ENCODE results near the gene SOX1. TPM values are rescaled to one million over a fixed set of nuclear protein-coding genes. Genes with fewer than 3 reads are reported as not detected.

The SOX1 gene
- total and polyA plus RNA-seq, 4 donors = 0.09 TPM; not detected in 3

DNA sequence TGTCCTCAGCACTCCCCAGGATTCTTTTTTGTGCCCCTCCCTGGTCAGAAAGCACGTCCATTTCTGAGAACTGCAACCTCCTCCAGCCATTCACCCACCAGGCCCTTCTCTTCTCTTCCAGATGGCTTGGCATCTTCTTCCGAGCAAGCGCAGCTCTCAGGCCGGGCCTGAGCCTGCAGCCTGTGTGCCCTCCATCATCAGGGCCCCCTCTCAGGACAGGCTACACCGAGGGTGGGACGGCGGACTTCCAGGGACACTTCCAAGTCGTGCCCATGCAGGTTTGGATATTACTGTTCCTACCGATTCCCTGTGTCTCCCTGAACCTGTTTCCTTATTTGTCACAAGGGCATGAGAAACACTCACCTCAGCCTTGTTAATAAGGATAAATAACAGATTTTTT, 28.4 kb downstream of the SOX1 start:
- Histone ChIP-seq H3K27me3 (ENCODE audit: control insufficient read depth in 3 of 3, insufficient read depth in 3 of 3, low read length in 2 of 3) (peaks cover 0 to 78% (median 47%) of the 10 kb centered on the region in 3 donors), H3K9ac (ENCODE audit: insufficient read depth in 1 of 2, low read length in 2 of 2) (no peak overlapping the region), H3K27ac (ENCODE audit: low read depth in 1 of 2, low read length in 1 of 2) (no peak overlapping the region), H3K36me3 (ENCODE audit: control insufficient read depth in 4 of 4, insufficient read depth in 4 of 4, low read length in 4 of 4) (no peaks in the 10 kb centered on the region), H3K4me3 (no peak overlapping the region), H3K9me3 (ENCODE audit: control insufficient read depth in 4 of 4, insufficient read depth in 3 of 4, low read length in 3 of 4) (no peaks in the 10 kb centered on the region), H3K4me1 (ENCODE audit: control insufficient read depth in 5 of 5, insufficient read depth in 5 of 5, low read length in 5 of 5) (no peaks in the 10 kb centered on the region)
- ATAC-seq (ENCODE audit: insufficient read depth, low FRiP score) = no peak
- DNase-seq = no peak
- 86 to 87% methylated on average over 9 of the region's 9 CpGs for WGBS, 2 donors
- TF ChIP-seq CTCF (IDR thresholded peaks at IDR 0.05; ENCODE audit: control extremely low read depth, extremely low read depth) = no peak

- Histone ChIP-seq H3K27me3 (ENCODE audit: control insufficient read depth in 3 of 3, insufficient read depth in 3 of 3, low read length in 2 of 3) (peaks cover 5 to 85% (median 59%) of the 10 kb centered on the region in 3 donors), H3K4me1 (ENCODE audit: control insufficient read depth in 5 of 5, insufficient read depth in 5 of 5, low read length in 5 of 5) (no peaks in the 10 kb centered on the region), H3K36me3 (ENCODE audit: control insufficient read depth in 4 of 4, insufficient read depth in 4 of 4, low read length in 4 of 4) (no peaks in the 10 kb centered on the region), H3K9ac (ENCODE audit: insufficient read depth in 1 of 2, low read length in 2 of 2) (no peak overlapping the region), H3K27ac (ENCODE audit: low read depth in 1 of 2, low read length in 1 of 2) (no peak overlapping the region), H3K9me3 (ENCODE audit: control insufficient read depth in 4 of 4, insufficient read depth in 3 of 4, low read length in 3 of 4) (no peaks in the 10 kb centered on the region), H3K4me3 (no peak overlapping the region)
- no peak for TF ChIP-seq CTCF (IDR thresholded peaks at IDR 0.05; ENCODE audit: control extremely low read depth, extremely low read depth)
- no peak for ATAC-seq (ENCODE audit: insufficient read depth, low FRiP score)
- 90 to 93% methylated on average over 9 of the region's 9 CpGs for WGBS, 2 donors
- DNase-seq = no peak
Measured at GRCh38 chr13:112096959-112097358, 30.0 kb downstream of the SOX1 start.

- ATAC-seq (ENCODE audit: insufficient read depth, low FRiP score) (no peak), DNase-seq (no peak)
- TF ChIP-seq CTCF (IDR thresholded peaks at IDR 0.05; ENCODE audit: control extremely low read depth, extremely low read depth) = no peak
- H3K4me1 ChIP-seq (ENCODE audit: control insufficient read depth in 5 of 5, insufficient read depth in 5 of 5, low read length in 5 of 5) = no peaks in the 10 kb centered on the region
- no peaks in the 10 kb centered on the region for H3K36me3 ChIP-seq (ENCODE audit: control insufficient read depth in 4 of 4, insufficient read depth in 4 of 4, low read length in 4 of 4)
- no peak overlapping the region for H3K9ac ChIP-seq (ENCODE audit: insufficient read depth in 1 of 2, low read length in 2 of 2)
- H3K9me3 ChIP-seq (ENCODE audit: control insufficient read depth in 4 of 4, insufficient read depth in 3 of 4, low read length in 3 of 4) = no peaks in the 10 kb centered on the region
- no peak overlapping the region for H3K4me3 ChIP-seq
- H3K27me3 ChIP-seq (ENCODE audit: control insufficient read depth in 3 of 3, insufficient read depth in 3 of 3, low read length in 2 of 3) = peaks cover 5 to 91% (median 67%) of the 10 kb centered on the region in 3 donors
- H3K27ac ChIP-seq (ENCODE audit: low read depth in 1 of 2, low read length in 1 of 2) = no peak overlapping the region
- 73% methylated on average over 10 of the region's 10 CpGs for WGBS, 2 donors
Measured at GRCh38 chr13:112097770-112098169, 30.8 kb downstream of the SOX1 start.

DNA sequence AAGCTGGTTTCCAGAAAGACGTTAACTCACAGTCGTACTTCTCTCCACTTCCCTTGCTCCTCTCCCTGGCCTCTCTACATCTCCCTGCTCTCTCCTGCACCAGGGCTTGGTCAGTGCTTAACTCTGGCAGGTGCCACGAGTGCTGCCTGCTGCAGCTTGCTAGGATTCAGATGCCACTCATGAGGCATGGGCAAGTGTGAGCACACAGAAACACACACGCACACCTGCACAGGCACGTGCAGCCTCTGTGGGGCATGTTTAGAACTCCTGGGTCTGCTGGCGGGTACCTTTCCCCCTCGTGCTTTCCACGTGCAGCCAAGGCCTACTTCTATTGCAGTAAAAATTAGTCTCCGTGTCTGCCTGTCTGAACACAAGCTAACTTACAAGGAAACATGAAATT, 31.8 kb downstream of the SOX1 start:
- WGBS, 2 donors = 70 to 75% methylated on average over 9 of the region's 9 CpGs
- no peak for ATAC-seq (ENCODE audit: insufficient read depth, low FRiP score)
- no peak for TF ChIP-seq CTCF (IDR thresholded peaks at IDR 0.05; ENCODE audit: control extremely low read depth, extremely low read depth)
- H3K4me3 ChIP-seq = no peak overlapping the region
- H3K9ac ChIP-seq (ENCODE audit: insufficient read depth in 1 of 2, low read length in 2 of 2) = no peak overlapping the region
- no peaks in the 10 kb centered on the region for H3K9me3 ChIP-seq (ENCODE audit: control insufficient read depth in 4 of 4, insufficient read depth in 3 of 4, low read length in 3 of 4)
- no peaks in the 10 kb centered on the region for H3K36me3 ChIP-seq (ENCODE audit: control insufficient read depth in 4 of 4, insufficient read depth in 4 of 4, low read length in 4 of 4)
- H3K27me3 ChIP-seq (ENCODE audit: control insufficient read depth in 3 of 3, insufficient read depth in 3 of 3, low read length in 2 of 3) = peaks cover 7 to 91% (median 73%) of the 10 kb centered on the region in 3 donors
- H3K27ac ChIP-seq (ENCODE audit: low read depth in 1 of 2, low read length in 1 of 2) = no peak overlapping the region
- no peak for DNase-seq
- H3K4me1 ChIP-seq (ENCODE audit: control insufficient read depth in 5 of 5, insufficient read depth in 5 of 5, low read length in 5 of 5) = no peaks in the 10 kb centered on the region

All from lung (tissue), 12 donors.